Lung microvascular endothelial cell (primary cell): Measurements from ENCODE around the gene DNAH6. TPM values are rescaled to one million over a fixed set of nuclear protein-coding genes. Genes with fewer than 3 reads are reported as not detected.
"Not testable (repeated sequence)": the region's sequence is repeated elsewhere in the genome, so short reads cannot be mapped to it uniquely, and the experiment has no call there.

ENCODE experiments used
- DNase-seq, 2 donors: peaks; one replicate each; pipeline versions ENCODE4 v3.0.0 to v3.0.0-alpha.2; 2010; ENCODE audit warnings: low read depth in 2 of 2
- total RNA-seq: library from RNA; depleted of rRNA; stranded (reverse); fragments of >200 nt; gene quantifications from 2 replicates; pipeline ENCODE4 v1.2.1, GENCODE V29; 2014

Gene DNAH6
- total RNA-seq, 1 donor from 2014 or later: not detected

DNA sequence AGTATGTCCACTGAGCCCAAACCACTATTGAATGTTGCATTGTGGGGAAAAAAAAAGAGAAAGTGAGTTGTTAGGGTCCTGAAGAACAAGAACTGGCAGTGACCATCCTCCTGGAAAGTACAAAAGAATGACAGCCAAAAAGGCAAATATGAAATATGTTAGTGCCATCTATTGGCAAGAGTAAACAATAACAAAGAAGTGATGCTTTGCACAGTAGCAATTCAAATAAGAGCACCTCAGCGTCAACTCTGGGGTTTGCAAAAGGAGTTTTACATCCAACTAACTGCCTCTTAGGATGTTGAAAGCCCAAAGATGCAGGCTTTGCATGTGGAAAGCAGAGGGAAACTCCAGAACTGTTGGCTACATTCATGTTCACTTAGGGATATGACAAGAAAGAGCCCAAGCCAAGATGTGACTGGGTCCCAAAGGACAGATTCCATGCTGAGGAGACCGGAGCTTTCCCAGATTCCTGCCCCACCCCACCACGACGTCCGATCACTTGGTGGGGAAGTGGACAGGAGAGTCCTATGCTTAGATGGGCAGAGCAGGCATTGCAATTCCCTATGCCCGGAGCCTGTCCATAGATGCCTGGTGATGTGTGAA, 349.0 kb downstream of the DNAH6 start:
- peak in 1 of 2 donors; percentile 45 for DNase-seq

GRCh38 chr2:84866122-84866521, 349.8 kb downstream of the DNAH6 start:
- DNase-seq: no peak

DNA sequence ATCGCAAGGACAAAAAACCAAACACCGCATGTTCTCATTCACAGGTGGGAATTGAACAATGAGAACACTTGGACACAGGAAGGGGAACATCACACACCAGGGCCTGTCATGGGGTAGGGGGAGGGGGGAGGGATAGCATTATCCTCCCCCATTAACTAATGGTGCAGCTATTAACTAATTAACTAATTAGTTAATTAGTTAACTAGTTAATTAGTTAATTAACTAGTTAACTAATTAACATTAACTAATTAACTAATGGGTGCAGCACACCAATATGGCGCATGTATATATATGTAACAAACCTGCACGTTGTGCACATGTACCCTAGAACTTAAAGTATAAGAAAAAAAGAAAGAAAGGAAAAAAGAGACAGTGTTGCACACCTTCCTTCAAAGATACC, 352.0 kb downstream of the DNAH6 start:
- not testable (repeated sequence) for DNase-seq

Other genes starting within 250 kb of the DNAH6 start
- gene SUCLG1, start 57.2 kb upstream of the DNAH6 start, total RNA-seq: 55.0 and 64.1 TPM in 2 replicates